DOHH2 (cell line): ENCODE results near the gene SMAP2.

ENCODE experiments used
- H3F3A ChIP-seq: fragments of 200-600 bp; sonication (generic), shearing (Covaris generic); 2 replicates; pipeline ENCODE4 v1.6.0; 2016; ENCODE audit warnings: antibody characterized with exemption, mild to moderate bottlenecking; ENCODE audit not compliant: control insufficient read depth, insufficient read depth
- H3K27ac ChIP-seq: fragments of 200-600 bp; sonication (generic); 2 replicates; pipeline ENCODE4 v1.5.1; 2014; ENCODE audit warnings: low read depth, mild to moderate bottlenecking, low read length, moderate library complexity
- H3K27me3 ChIP-seq: fragments of 200-600 bp; sonication (generic); 2 replicates; pipeline ENCODE4 v1.6.1; 2014; ENCODE audit warnings: mild to moderate bottlenecking, low read length, mixed read lengths; ENCODE audit not compliant: control insufficient read depth
- H3K36me3 ChIP-seq: fragments of 200-600 bp; sonication (generic); 2 replicates; pipeline ENCODE4 v1.6.1; 2014; ENCODE audit warnings: mild to moderate bottlenecking, low read length, moderate library complexity, mixed read lengths; ENCODE audit not compliant: control insufficient read depth
- H3K4me1 ChIP-seq: fragments of 200-600 bp; sonication (generic); 2 replicates; pipeline ENCODE4 v1.6.1; 2014; ENCODE audit warnings: mild to moderate bottlenecking, low read length, mixed read lengths; ENCODE audit not compliant: control insufficient read depth
- H3K4me2 ChIP-seq: fragments of 200-600 bp; sonication (generic); 2 replicates; pipeline ENCODE4 v1.6.0; 2014; ENCODE audit warnings: mild to moderate bottlenecking, low read length, moderate library complexity
- H3K4me3 ChIP-seq: fragments of 200-600 bp; sonication (generic); 2 replicates; pipeline ENCODE4 v1.5.1; 2014; ENCODE audit warnings: mild to moderate bottlenecking, low read length, mixed read lengths
- H3K79me2 ChIP-seq: fragments of 200-600 bp; sonication (generic); 2 replicates; pipeline ENCODE4 v1.6.1; 2014; ENCODE audit warnings: mild to moderate bottlenecking, low read length, mixed read lengths; ENCODE audit not compliant: control insufficient read depth
- H3K9me2 ChIP-seq: fragments of 200-600 bp; sonication (generic); replicated peaks from 2 replicates; pipeline ENCODE4 v1.6.1; 2014; ENCODE audit warnings: mild to moderate bottlenecking, low read length, mixed read lengths; ENCODE audit not compliant: control insufficient read depth
- H3K9me3 ChIP-seq: fragments of 200-600 bp; sonication (generic); 2 replicates; pipeline ENCODE4 v1.6.1; 2014; ENCODE audit warnings: antibody characterized with exemption, low read length, mixed read lengths; ENCODE audit not compliant: control insufficient read depth, insufficient read depth
- H4K20me1 ChIP-seq: fragments of 200-600 bp; sonication (generic); 2 replicates; pipeline ENCODE4 v1.6.0; 2014; ENCODE audit warnings: low read depth, mild to moderate bottlenecking, antibody characterized with exemption, low read length, moderate library complexity; ENCODE audit not compliant: control insufficient read depth, insufficient read depth
- EZH2phosphoT487 ChIP-seq: fragments of 200-600 bp; sonication (generic); IDR thresholded peaks from 2 replicates; pipeline ENCODE4 v1.6.1; 2017; ENCODE audit warnings: borderline replicate concordance, mild to moderate bottlenecking, antibody characterized with exemption, low read length, moderate library complexity, mixed read lengths
- TF ChIP-seq, protein P1 (sequence below): fragments of 200-600 bp; sonication (generic); IDR thresholded peaks from one replicate; pipeline ENCODE4 v1.5.1; 2014; ENCODE audit warnings: antibody characterized with exemption, mild to moderate bottlenecking, low read depth, low read length; ENCODE audit not compliant: poor library complexity, severe bottlenecking

The SMAP2 gene

GRCh38 chr1:40409467-40409866, 35.9 kb downstream of the SMAP2 start:
- H3K27me3 ChIP-seq, result no peaks in the 10 kb centered on the region
- H3K4me1 ChIP-seq, result peaks cover 4% of the 10 kb centered on the region
- no peak overlapping the region for H3K4me3 ChIP-seq
- peaks cover 4% of the 10 kb centered on the region; the same call in 1 of the 2 replicates for H4K20me1 ChIP-seq
- H3K4me2 ChIP-seq, result no peak overlapping the region
- peaks cover 62% of the 10 kb centered on the region for H3K36me3 ChIP-seq
- H3K79me2 ChIP-seq, result peaks cover 25% of the 10 kb centered on the region
- H3K9me3 ChIP-seq, result no peaks in the 10 kb centered on the region
- no peaks in the 10 kb centered on the region for H3K9me2 ChIP-seq
- H3K27ac ChIP-seq, result no peak overlapping the region
- H3F3A ChIP-seq, result no peaks in the 10 kb centered on the region
- TF ChIP-seq EZH2phosphoT487, result no peak
- TF ChIP-seq, protein P1, sequence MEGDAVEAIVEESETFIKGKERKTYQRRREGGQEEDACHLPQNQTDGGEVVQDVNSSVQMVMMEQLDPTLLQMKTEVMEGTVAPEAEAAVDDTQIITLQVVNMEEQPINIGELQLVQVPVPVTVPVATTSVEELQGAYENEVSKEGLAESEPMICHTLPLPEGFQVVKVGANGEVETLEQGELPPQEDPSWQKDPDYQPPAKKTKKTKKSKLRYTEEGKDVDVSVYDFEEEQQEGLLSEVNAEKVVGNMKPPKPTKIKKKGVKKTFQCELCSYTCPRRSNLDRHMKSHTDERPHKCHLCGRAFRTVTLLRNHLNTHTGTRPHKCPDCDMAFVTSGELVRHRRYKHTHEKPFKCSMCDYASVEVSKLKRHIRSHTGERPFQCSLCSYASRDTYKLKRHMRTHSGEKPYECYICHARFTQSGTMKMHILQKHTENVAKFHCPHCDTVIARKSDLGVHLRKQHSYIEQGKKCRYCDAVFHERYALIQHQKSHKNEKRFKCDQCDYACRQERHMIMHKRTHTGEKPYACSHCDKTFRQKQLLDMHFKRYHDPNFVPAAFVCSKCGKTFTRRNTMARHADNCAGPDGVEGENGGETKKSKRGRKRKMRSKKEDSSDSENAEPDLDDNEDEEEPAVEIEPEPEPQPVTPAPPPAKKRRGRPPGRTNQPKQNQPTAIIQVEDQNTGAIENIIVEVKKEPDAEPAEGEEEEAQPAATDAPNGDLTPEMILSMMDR, result no peak

GRCh38 chr1:40411294-40411693, 37.8 kb downstream of the SMAP2 start:
- H3K4me1 ChIP-seq, result no peaks in the 10 kb centered on the region
- H3K27me3 ChIP-seq, result no peaks in the 10 kb centered on the region
- H3K36me3 ChIP-seq, result peaks cover 77% of the 10 kb centered on the region
- no peaks in the 10 kb centered on the region for H3K9me2 ChIP-seq
- H3K4me3 ChIP-seq, result no peak overlapping the region
- no peak for TF ChIP-seq EZH2phosphoT487
- TF ChIP-seq, protein P1, result no peak
- peaks cover 8% of the 10 kb centered on the region for H3K79me2 ChIP-seq
- H4K20me1 ChIP-seq, result no peaks in the 10 kb centered on the region
- no peak overlapping the region for H3K4me2 ChIP-seq
- H3K9me3 ChIP-seq, result no peaks in the 10 kb centered on the region
- H3K27ac ChIP-seq, result no peak overlapping the region
- H3F3A ChIP-seq, result no peaks in the 10 kb centered on the region

- Histone ChIP-seq H3K36me3 (peaks cover 77% of the 10 kb centered on the region), H3K27ac (no peak overlapping the region), H3K9me2 (no peaks in the 10 kb centered on the region), H3K9me3 (no peaks in the 10 kb centered on the region), H3K79me2 (peaks cover 2% of the 10 kb centered on the region; the same call in 1 of the 2 replicates), H3K4me1 (no peaks in the 10 kb centered on the region), H4K20me1 (no peaks in the 10 kb centered on the region), H3K27me3 (no peaks in the 10 kb centered on the region), H3F3A (no peaks in the 10 kb centered on the region), H3K4me3 (no peak overlapping the region), H3K4me2 (no peak overlapping the region)
- no peak for TF ChIP-seq EZH2phosphoT487
- TF ChIP-seq, protein P1, result no peak
Observed at GRCh38 chr1:40411843-40412242, 38.3 kb downstream of the SMAP2 start.
